GM18907 (cell line): ENCODE data around the gene ZBTB44.
A peak's percentile ranks its signal among the peaks of the same experiment; 100 is the strongest.
"Not testable (repeated sequence)": the region's sequence is repeated elsewhere in the genome, so short reads cannot be mapped to it uniquely, and the experiment has no call there.

Source experiments
- ATAC-seq: cut with Tn5 transposase; IDR thresholded peaks from one replicate; pipeline ENCODE4 v1.9.1; 2021; ENCODE audit warnings: mild to moderate bottlenecking, moderate library complexity; ENCODE audit not compliant: unreplicated experiment

The ZBTB44 gene

GRCh38 chr11:130202009-130202817 is 112.5 kb downstream of the ZBTB44 start:
- no peak for ATAC-seq

DNA sequence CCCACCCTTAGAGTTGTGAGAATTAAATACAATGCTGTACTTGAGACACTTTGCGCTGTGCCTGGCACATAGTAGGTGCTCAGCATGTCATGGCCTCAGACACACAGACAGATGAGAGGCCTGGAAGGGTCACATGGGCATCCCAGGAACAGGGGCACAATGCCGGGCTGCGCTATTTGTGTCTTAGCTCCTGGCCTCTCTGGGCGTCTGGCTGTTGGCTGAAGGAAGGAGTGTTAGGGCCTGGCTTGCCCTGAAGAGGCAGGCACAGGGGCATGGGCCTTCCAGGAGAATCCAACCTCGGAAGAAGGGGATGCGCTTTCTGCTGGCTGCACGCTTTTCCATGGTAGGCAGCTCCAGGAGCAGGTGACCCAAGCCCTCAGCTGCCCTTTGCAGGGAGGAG is 113.7 kb downstream of the ZBTB44 start:
- ATAC-seq: no peak

DNA sequence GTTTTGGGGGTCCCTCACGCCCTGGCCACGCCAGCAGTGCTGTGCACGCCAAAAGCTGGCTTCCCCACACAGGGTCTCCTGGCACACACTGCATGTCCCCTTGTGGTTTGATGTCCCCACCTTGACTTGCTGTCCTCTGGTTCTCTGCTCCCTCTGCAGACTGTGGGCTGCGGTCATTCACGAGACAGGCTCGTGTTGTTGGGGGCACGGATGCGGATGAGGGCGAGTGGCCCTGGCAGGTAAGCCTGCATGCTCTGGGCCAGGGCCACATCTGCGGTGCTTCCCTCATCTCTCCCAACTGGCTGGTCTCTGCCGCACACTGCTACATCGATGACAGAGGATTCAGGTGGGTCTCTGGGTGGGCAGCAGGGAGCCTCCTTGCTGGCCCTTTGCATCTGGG is 114.9 kb downstream of the ZBTB44 start:
- no peak for ATAC-seq

DNA sequence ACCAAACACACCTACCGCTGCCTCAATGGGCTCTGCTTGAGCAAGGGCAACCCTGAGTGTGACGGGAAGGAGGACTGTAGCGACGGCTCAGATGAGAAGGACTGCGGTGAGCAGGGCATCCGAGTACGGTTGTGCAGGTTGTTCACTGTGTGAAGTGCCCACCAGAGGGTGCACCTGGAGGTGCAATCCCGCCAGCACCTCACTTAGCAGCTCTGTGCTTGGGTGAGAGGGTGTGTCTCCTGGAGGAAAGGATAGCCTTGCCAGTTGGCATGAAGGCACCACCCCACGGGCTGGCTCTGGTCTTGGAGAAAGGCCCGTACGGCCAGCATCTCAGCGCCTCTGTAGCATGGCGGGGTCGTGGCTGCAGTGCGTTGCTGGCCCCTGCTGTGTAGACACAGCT is 115.8 kb downstream of the ZBTB44 start:
- ATAC-seq: no peak

DNA sequence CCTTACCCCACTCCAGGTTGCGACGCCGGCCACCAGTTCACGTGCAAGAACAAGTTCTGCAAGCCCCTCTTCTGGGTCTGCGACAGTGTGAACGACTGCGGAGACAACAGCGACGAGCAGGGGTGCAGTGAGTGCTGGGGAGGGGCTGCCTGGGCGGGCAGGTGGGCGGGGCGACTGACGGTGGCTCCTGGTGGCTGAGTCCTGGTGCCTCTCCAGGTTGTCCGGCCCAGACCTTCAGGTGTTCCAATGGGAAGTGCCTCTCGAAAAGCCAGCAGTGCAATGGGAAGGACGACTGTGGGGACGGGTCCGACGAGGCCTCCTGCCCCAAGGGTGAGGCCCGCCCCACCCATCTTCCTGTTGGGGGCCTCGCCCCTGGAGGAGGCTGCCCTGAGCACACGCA is 116.4 kb downstream of the ZBTB44 start:
- ATAC-seq: no peak

DNA sequence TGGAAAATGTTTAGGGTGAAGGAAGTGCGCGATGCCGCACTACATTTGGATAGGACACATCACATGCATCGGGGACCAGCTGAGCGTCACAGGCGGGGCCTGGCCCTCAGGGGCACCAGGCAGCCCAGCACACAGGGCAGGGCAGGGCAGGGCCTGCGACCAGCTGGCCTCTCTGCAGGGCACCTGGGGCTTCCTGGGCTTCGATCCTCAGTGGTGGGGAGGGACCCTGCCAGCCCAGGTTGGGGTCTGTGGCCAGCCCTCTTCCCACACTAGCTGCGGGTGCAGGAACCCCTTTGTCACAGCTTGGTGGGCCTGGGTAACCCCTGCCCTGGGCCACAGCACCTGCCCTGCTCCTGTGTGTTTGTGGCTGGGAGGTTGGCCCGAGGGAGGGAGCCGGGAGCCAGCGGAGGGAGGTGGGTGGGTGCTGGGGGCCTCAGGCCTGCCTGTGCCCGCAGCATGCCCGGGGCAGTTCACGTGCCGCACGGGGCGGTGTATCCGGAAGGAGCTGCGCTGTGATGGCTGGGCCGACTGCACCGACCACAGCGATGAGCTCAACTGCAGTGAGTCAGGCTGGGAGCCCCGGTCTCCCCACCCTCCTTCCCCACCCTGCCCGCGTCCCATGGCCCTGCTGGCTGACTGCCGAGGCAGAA is 117.2 kb downstream of the ZBTB44 start:
- no peak for ATAC-seq

DNA sequence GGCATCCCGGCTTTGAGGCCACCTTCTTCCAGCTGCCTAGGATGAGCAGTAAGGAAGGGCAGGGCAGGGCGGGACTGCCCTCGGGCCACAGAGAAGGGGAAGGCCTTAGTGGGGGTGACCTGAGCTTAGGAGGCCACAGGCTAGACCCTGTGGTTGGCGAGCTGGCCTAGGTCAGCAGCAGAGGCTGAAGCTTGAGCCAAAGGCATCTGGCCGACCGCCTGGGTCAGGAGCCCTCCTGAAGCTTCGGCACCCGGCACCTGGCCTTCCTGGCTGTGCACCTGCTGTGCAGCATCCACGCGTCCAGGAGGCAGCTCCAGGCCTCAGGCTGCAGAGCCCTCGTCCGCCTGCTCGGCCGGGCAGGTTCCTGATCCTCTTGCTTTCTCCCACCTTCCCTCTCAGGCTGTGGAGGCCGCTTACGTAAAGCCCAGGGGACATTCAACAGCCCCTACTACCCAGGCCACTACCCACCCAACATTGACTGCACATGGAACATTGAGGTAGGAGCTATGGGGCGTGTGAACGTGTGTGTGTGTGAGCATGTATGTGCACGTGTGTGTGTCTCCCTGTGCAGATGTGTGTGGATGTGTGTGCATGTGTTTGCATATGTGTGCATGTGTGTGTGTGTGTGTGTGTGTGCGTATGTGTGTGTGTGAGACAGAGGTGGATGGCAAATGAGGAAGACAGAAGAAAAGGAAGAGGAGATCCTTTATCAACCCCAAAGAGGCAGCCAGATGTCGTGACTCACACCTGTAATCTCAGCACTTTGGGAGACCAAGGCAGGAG is 120.3 kb downstream of the ZBTB44 start:
- ATAC-seq: no peak

GRCh38 chr11:130193551-130193950 is 121.2 kb downstream of the ZBTB44 start:
- not testable (repeated sequence) for ATAC-seq

- ATAC-seq: no peak
Measured at GRCh38 chr11:130192845-130193267, 121.9 kb downstream of the ZBTB44 start.

DNA sequence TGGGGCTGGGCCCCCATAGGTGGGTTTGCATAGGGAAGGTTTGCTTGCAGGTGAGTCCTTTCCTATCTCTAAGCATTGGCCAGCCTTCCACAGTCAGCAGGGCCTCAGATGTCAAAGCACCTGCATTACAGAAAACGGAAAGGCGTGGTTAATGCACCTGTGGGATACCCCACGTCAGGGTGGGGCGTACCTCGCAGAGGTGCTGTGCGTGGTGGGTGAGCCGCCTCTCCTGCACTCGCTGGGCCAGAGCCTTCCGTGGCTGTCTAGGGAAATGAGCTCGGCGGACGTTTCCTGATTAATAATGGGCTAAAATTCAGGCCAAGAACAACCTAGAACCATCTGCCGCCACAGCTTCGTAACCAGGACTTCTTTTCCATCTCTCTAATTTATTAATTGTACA is 122.8 kb downstream of the ZBTB44 start:
- no peak for ATAC-seq

- ATAC-seq: no peak
Measured at GRCh38 chr11:130190371-130190881, 124.3 kb downstream of the ZBTB44 start.

DNA sequence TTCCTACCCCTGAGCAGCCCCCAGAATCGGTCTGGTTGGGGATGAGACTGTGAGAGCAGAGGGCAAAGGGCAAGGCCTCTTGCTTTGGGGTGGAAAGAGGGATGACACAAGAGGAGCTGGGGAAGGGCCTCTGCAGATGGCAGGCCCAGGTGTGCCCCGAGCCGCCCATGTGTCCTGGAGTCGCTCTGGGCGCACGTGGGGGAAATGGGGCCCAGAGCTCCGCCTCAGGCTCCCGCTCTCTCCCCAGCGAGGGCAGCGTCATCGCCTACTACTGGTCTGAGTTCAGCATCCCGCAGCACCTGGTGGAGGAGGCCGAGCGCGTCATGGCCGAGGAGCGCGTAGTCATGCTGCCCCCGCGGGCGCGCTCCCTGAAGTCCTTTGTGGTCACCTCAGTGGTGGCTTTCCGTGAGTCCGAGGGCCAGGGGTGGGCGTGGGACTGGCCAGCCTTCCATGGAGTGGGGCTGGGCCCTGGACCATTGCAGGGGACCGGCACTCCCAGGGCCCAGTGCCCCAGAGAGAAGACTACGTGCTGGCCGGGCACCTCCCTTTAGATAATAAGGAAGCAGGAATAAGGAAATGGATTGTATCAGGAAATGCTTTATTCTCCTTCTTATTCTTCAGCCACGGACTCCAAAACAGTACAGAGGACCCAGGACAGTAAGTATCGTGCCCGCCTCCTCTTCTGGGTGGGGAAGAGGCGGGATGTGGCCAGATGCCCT is 125.1 kb downstream of the ZBTB44 start:
- no peak for ATAC-seq

DNA sequence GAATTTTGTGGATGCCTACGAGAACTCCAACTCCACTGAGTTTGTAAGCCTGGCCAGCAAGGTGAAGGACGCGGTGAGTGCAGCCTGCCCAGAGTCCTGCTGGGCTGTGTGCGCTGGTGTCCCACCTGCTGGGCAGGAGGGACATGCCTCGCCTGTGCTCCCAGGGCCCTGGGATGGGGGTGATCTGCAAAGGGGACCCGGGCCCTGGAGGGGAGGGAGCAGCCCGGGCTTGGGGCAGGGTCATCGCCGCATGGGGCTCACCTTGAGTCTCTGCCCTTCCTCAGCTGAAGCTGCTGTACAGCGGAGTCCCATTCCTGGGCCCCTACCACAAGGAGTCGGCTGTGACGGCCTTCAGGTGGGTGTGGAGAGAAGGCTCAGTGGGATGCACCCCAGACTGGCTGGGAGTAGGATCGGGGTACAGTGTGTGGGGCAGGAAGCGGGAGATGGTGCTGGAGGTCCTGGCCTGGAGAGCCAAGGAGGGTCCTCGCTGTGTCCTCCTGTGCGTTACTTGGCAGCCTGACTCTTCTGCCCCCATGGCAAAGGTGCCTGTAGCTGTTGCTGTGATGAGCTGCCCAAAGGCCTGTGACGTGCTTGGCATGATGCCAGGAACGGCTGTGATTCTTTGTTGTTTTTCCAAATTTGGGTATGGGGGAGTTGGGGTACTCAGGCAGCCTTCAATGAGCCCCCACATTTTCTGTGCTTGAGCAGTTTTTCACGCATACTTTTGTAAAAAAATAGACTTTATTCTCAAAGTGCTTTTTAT is 126.0 kb downstream of the ZBTB44 start:
- no peak for ATAC-seq

- no peak for ATAC-seq
Measured at GRCh38 chr11:130188047-130188446, 126.7 kb downstream of the ZBTB44 start.

- no peak for ATAC-seq
Measured at GRCh38 chr11:130187096-130187495, 127.6 kb downstream of the ZBTB44 start.

DNA sequence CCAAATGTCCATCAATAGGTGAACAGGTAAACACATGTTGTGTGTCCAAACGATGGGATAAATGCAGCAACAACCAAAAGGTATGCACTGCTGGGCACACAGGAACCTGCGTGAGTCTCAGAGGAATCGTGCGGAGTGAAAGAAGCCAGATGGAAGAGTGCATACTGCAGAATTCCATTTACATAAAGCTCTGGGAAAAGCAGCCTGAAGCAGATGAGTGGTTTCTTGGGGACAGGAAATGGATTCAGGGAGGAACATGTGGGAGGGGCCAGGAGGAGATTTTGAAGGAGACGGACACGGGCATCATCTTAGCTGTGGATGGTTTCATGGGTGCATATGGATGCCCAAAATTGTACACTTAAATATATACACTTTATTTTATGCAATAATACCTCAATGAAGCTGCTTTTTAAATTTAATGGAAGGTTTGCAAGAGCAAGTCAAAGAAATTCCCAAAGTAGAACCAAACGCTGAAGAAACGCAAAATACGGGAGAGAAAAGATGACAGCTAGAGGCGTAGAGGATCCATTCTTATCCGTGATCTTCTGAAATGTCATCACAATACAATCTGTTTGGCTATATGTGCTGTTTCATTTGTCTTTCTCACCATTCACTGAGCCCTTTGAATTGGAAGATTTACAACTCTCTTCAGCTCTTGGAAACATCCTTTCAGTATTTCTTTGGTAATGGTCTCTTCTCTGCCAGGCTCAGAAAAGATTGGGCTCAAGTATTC is 130.7 kb downstream of the ZBTB44 start:
- no peak for ATAC-seq

GRCh38 chr11:130181295-130182272 is 133.1 kb downstream of the ZBTB44 start:
- peak; percentile 60 for ATAC-seq

GRCh38 chr11:130180896-130181294 is 133.8 kb downstream of the ZBTB44 start:
- ATAC-seq: no peak
